WTC11 (cell line): Measurements from ENCODE around the gene NRXN3. TPM values are rescaled to one million over a fixed set of nuclear protein-coding genes. Genes with fewer than 3 reads are reported as not detected.

Experiments
- ATAC-seq: fragments of 200-7000 bp; cut with Tn5 transposase; 2 replicates; pipeline ENCODE4 v1.10.0; 2021; ENCODE audit warnings: mild to moderate bottlenecking, moderate library complexity
- CTCF ChIA-PET: fragments of 300-600 bp; sonication (Branson Sonifier 250); formaldehyde crosslinking; loops from one replicate; lab custom pipeline; 2021; ENCODE audit warnings: antibody characterized with exemption; lab: Charles Lee
- POLR2A ChIA-PET: fragments of 350-600 bp; sonication (Branson Sonifier 250); formaldehyde crosslinking; loops from one replicate; lab custom pipeline; 2021; ENCODE audit warnings: antibody characterized with exemption; lab: Charles Lee
- DNase-seq: peaks from one replicate; pipeline ENCODE4 v3.0.0; 2021; ENCODE audit warnings: low spot score
- H3K27ac Mint-ChIP-seq: 2 replicates; pipeline ENCODE4 v1.8.0; 2021; ENCODE audit warnings: mixed read lengths
- H3K27me3 Mint-ChIP-seq: 2 replicates; pipeline ENCODE4 v1.8.0; 2021; ENCODE audit warnings: low read depth, mild to moderate bottlenecking, moderate library complexity, mixed read lengths
- H3K36me3 Mint-ChIP-seq: 2 replicates; pipeline ENCODE4 v1.8.0; 2021; ENCODE audit warnings: mixed read lengths
- H3K4me1 Mint-ChIP-seq: 2 replicates; pipeline ENCODE4 v1.8.0; 2022; ENCODE audit warnings: mixed read lengths
- H3K4me3 Mint-ChIP-seq: 2 replicates; pipeline ENCODE4 v1.8.0; 2021; ENCODE audit warnings: mild to moderate bottlenecking, moderate library complexity, mixed read lengths
- H3K9me3 Mint-ChIP-seq: 2 replicates; pipeline ENCODE4 v1.8.0; 2021; ENCODE audit warnings: mixed read lengths
- CREB1 ChIP-seq: sonication (generic); formaldehyde crosslinking; IDR thresholded peaks from 2 replicates; pipeline ENCODE4 v1.8.0; 2023; ENCODE audit warnings: mild to moderate bottlenecking, missing genetic modification reagents
- EMX1 ChIP-seq: fragments of 250-450 bp; sonication (Bioruptor Pico); IDR thresholded peaks from 2 replicates; pipeline ENCODE4 v1.8.0; 2021; ENCODE audit warnings: mild to moderate bottlenecking
- FOXP1 ChIP-seq: sonication (generic); formaldehyde crosslinking; IDR thresholded peaks from 2 replicates; pipeline ENCODE4 v1.8.0; 2022; ENCODE audit warnings: missing genetic modification reagents, mild to moderate bottlenecking, moderate library complexity, borderline replicate concordance
- HMGA2 ChIP-seq: fragments of 250-450 bp; sonication (Bioruptor Pico); IDR thresholded peaks from 2 replicates; pipeline ENCODE4 v1.4.0; 2021; ENCODE audit warnings: mild to moderate bottlenecking, moderate library complexity
- IRF2 ChIP-seq: sonication (generic); formaldehyde crosslinking; IDR thresholded peaks from 2 replicates; pipeline ENCODE4 v1.8.0; 2022; ENCODE audit warnings: low read depth, missing genetic modification reagents, borderline replicate concordance
- MYBL2 ChIP-seq: sonication (generic); formaldehyde crosslinking; IDR thresholded peaks from 2 replicates; pipeline ENCODE4 v1.8.1; 2023; ENCODE audit warnings: mild to moderate bottlenecking, moderate library complexity, missing genetic modification reagents
- NFE2L1 ChIP-seq: sonication (generic); formaldehyde crosslinking; IDR thresholded peaks from 2 replicates; pipeline ENCODE4 v1.8.1; 2023; ENCODE audit warnings: missing genetic modification reagents
- NR1H2 ChIP-seq: sonication (generic); formaldehyde crosslinking; IDR thresholded peaks from 2 replicates; pipeline ENCODE4 v1.9.0; 2021; ENCODE audit warnings: mild to moderate bottlenecking, moderate library complexity, missing genetic modification reagents
- NR2C2 ChIP-seq: sonication (generic); formaldehyde crosslinking; IDR thresholded peaks from 2 replicates; pipeline ENCODE4 v1.8.0; 2022; ENCODE audit warnings: mild to moderate bottlenecking, missing genetic modification reagents
- RELA ChIP-seq: sonication (generic); formaldehyde crosslinking; IDR thresholded peaks from 2 replicates; pipeline ENCODE4 v1.8.1; 2022; ENCODE audit warnings: missing genetic modification reagents, mild to moderate bottlenecking, borderline replicate concordance
- SP1 ChIP-seq: sonication (generic); formaldehyde crosslinking; conservative IDR thresholded peaks from 2 replicates; pipeline ENCODE4 v1.8.1; 2022; ENCODE audit warnings: missing genetic modification reagents
- TEAD1 ChIP-seq: sonication (generic); formaldehyde crosslinking; IDR thresholded peaks from 2 replicates; pipeline ENCODE4 v1.8.0; 2022; ENCODE audit warnings: mild to moderate bottlenecking, missing genetic modification reagents
- TEAD4 ChIP-seq: sonication (generic); formaldehyde crosslinking; IDR thresholded peaks from 2 replicates; pipeline ENCODE4 v1.8.0; 2022; ENCODE audit warnings: mild to moderate bottlenecking, missing genetic modification reagents
- total RNA-seq: library from RNA; stranded (reverse); gene quantifications from 3 replicates; pipeline ENCODE4 v1.2.3, GENCODE V29; 2021
- TF ChIP-seq, protein P1 (sequence below): sonication (generic); formaldehyde crosslinking; IDR thresholded peaks from 2 replicates; pipeline ENCODE4 v1.8.0; 2023; ENCODE audit warnings: mild to moderate bottlenecking, missing genetic modification reagents
- TF ChIP-seq, protein P2 (sequence below): sonication (generic); formaldehyde crosslinking; IDR thresholded peaks from 2 replicates; pipeline ENCODE4 v1.8.1; 2023; ENCODE audit warnings: mild to moderate bottlenecking, missing genetic modification reagents, borderline replicate concordance
- TF ChIP-seq, protein P3 (sequence below): fragments of 250-450 bp; sonication (Bioruptor Pico); IDR thresholded peaks from 2 replicates; pipeline ENCODE4 v1.8.0; 2021; ENCODE audit warnings: mild to moderate bottlenecking
- TF ChIP-seq, protein P4 (sequence below): sonication (generic); formaldehyde crosslinking; IDR thresholded peaks from 2 replicates; pipeline ENCODE4 v1.8.0; 2022; ENCODE audit warnings: missing genetic modification reagents
- TF ChIP-seq, protein P5 (sequence below): sonication (generic); formaldehyde crosslinking; IDR thresholded peaks from 2 replicates; pipeline ENCODE4 v1.8.1; 2023; ENCODE audit warnings: mild to moderate bottlenecking, missing genetic modification reagents
- TF ChIP-seq, protein P6 (sequence below): sonication (generic); formaldehyde crosslinking; IDR thresholded peaks from 2 replicates; pipeline ENCODE4 v1.8.1; 2023; ENCODE audit warnings: mild to moderate bottlenecking, missing genetic modification reagents

Gene NRXN3
- total RNA-seq, 1 experiment from 2014 or later, result 3.0 TPM

DNA sequence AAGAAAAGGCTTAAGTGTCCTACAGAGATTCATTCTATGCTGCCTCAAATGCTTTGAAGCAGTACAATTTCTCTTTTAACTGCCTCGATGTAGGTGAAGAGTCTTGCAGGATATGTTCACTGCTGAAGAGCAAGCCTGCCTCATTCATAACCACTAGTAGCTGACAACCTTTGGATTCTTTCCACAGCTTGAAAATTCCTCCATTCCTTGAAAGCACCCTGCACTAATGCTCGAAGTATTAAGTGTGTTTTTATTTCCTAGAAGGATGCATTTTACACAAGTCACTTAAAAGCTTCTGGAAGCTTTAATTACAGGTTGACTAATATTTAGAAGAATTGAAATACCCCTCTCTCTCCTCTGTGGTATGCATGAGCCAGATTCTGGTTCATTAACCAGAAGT is 1611.7 kb downstream of the NRXN3 start:
- Mint-ChIP-seq H3K4me3 (no peak overlapping the region), H3K27me3 (no peaks in the 10 kb centered on the region; the same call in 1 of the 2 replicates), H3K9me3 (peaks cover 24% of the 10 kb centered on the region), H3K4me1 (peaks cover 9% of the 10 kb centered on the region), H3K36me3 (peaks cover 4% of the 10 kb centered on the region), H3K27ac (no peak overlapping the region)
- ATAC-seq, result no peak
- ChIA-PET POLR2A (no interaction called here), CTCF (no interaction called here)
- no peak for TF ChIP-seq TEAD1 (CRISPR knock-in tag)
- TF ChIP-seq IRF2 (CRISPR knock-in tag), result no peak
- TF ChIP-seq, protein P1, sequence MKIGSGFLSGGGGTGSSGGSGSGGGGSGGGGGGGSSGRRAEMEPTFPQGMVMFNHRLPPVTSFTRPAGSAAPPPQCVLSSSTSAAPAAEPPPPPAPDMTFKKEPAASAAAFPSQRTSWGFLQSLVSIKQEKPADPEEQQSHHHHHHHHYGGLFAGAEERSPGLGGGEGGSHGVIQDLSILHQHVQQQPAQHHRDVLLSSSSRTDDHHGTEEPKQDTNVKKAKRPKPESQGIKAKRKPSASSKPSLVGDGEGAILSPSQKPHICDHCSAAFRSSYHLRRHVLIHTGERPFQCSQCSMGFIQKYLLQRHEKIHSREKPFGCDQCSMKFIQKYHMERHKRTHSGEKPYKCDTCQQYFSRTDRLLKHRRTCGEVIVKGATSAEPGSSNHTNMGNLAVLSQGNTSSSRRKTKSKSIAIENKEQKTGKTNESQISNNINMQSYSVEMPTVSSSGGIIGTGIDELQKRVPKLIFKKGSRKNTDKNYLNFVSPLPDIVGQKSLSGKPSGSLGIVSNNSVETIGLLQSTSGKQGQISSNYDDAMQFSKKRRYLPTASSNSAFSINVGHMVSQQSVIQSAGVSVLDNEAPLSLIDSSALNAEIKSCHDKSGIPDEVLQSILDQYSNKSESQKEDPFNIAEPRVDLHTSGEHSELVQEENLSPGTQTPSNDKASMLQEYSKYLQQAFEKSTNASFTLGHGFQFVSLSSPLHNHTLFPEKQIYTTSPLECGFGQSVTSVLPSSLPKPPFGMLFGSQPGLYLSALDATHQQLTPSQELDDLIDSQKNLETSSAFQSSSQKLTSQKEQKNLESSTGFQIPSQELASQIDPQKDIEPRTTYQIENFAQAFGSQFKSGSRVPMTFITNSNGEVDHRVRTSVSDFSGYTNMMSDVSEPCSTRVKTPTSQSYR (CRISPR knock-in tag), result no peak
- no peak for TF ChIP-seq NR1H2 (CRISPR knock-in tag)
- TF ChIP-seq SP1 (CRISPR knock-in tag), result no peak
- TF ChIP-seq CREB1 (CRISPR knock-in tag), result no peak
- no peak for TF ChIP-seq EMX1 (CRISPR knock-in tag)
- no peak for TF ChIP-seq NR2C2 (CRISPR knock-in tag)
- TF ChIP-seq, protein P2, sequence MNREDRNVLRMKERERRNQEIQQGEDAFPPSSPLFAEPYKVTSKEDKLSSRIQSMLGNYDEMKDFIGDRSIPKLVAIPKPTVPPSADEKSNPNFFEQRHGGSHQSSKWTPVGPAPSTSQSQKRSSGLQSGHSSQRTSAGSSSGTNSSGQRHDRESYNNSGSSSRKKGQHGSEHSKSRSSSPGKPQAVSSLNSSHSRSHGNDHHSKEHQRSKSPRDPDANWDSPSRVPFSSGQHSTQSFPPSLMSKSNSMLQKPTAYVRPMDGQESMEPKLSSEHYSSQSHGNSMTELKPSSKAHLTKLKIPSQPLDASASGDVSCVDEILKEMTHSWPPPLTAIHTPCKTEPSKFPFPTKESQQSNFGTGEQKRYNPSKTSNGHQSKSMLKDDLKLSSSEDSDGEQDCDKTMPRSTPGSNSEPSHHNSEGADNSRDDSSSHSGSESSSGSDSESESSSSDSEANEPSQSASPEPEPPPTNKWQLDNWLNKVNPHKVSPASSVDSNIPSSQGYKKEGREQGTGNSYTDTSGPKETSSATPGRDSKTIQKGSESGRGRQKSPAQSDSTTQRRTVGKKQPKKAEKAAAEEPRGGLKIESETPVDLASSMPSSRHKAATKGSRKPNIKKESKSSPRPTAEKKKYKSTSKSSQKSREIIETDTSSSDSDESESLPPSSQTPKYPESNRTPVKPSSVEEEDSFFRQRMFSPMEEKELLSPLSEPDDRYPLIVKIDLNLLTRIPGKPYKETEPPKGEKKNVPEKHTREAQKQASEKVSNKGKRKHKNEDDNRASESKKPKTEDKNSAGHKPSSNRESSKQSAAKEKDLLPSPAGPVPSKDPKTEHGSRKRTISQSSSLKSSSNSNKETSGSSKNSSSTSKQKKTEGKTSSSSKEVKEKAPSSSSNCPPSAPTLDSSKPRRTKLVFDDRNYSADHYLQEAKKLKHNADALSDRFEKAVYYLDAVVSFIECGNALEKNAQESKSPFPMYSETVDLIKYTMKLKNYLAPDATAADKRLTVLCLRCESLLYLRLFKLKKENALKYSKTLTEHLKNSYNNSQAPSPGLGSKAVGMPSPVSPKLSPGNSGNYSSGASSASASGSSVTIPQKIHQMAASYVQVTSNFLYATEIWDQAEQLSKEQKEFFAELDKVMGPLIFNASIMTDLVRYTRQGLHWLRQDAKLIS, result no peak
- TF ChIP-seq MYBL2, result no peak
- no peak for TF ChIP-seq TEAD4
- TF ChIP-seq, protein P3, sequence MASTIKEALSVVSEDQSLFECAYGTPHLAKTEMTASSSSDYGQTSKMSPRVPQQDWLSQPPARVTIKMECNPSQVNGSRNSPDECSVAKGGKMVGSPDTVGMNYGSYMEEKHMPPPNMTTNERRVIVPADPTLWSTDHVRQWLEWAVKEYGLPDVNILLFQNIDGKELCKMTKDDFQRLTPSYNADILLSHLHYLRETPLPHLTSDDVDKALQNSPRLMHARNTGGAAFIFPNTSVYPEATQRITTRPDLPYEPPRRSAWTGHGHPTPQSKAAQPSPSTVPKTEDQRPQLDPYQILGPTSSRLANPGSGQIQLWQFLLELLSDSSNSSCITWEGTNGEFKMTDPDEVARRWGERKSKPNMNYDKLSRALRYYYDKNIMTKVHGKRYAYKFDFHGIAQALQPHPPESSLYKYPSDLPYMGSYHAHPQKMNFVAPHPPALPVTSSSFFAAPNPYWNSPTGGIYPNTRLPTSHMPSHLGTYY (CRISPR knock-in tag), result no peak
- TF ChIP-seq FOXP1 (CRISPR knock-in tag), result no peak
- TF ChIP-seq RELA, result no peak
- TF ChIP-seq, protein P4, sequence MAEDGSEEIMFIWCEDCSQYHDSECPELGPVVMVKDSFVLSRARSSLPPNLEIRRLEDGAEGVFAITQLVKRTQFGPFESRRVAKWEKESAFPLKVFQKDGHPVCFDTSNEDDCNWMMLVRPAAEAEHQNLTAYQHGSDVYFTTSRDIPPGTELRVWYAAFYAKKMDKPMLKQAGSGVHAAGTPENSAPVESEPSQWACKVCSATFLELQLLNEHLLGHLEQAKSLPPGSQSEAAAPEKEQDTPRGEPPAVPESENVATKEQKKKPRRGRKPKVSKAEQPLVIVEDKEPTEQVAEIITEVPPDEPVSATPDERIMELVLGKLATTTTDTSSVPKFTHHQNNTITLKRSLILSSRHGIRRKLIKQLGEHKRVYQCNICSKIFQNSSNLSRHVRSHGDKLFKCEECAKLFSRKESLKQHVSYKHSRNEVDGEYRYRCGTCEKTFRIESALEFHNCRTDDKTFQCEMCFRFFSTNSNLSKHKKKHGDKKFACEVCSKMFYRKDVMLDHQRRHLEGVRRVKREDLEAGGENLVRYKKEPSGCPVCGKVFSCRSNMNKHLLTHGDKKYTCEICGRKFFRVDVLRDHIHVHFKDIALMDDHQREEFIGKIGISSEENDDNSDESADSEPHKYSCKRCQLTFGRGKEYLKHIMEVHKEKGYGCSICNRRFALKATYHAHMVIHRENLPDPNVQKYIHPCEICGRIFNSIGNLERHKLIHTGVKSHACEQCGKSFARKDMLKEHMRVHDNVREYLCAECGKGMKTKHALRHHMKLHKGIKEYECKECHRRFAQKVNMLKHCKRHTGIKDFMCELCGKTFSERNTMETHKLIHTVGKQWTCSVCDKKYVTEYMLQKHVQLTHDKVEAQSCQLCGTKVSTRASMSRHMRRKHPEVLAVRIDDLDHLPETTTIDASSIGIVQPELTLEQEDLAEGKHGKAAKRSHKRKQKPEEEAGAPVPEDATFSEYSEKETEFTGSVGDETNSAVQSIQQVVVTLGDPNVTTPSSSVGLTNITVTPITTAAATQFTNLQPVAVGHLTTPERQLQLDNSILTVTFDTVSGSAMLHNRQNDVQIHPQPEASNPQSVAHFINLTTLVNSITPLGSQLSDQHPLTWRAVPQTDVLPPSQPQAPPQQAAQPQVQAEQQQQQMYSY (CRISPR knock-in tag), result no peak
- TF ChIP-seq, protein P5, sequence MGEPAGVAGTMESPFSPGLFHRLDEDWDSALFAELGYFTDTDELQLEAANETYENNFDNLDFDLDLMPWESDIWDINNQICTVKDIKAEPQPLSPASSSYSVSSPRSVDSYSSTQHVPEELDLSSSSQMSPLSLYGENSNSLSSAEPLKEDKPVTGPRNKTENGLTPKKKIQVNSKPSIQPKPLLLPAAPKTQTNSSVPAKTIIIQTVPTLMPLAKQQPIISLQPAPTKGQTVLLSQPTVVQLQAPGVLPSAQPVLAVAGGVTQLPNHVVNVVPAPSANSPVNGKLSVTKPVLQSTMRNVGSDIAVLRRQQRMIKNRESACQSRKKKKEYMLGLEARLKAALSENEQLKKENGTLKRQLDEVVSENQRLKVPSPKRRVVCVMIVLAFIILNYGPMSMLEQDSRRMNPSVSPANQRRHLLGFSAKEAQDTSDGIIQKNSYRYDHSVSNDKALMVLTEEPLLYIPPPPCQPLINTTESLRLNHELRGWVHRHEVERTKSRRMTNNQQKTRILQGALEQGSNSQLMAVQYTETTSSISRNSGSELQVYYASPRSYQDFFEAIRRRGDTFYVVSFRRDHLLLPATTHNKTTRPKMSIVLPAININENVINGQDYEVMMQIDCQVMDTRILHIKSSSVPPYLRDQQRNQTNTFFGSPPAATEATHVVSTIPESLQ, result no peak
- TF ChIP-seq, protein P6, sequence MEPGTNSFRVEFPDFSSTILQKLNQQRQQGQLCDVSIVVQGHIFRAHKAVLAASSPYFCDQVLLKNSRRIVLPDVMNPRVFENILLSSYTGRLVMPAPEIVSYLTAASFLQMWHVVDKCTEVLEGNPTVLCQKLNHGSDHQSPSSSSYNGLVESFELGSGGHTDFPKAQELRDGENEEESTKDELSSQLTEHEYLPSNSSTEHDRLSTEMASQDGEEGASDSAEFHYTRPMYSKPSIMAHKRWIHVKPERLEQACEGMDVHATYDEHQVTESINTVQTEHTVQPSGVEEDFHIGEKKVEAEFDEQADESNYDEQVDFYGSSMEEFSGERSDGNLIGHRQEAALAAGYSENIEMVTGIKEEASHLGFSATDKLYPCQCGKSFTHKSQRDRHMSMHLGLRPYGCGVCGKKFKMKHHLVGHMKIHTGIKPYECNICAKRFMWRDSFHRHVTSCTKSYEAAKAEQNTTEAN (CRISPR knock-in tag), result no peak
- no peak for TF ChIP-seq HMGA2 (CRISPR knock-in tag)
- TF ChIP-seq NFE2L1, result no peak
- no peak for DNase-seq
